GM21381 (cell line): Measurements from ENCODE around the gene MNAT1.
A peak's percentile ranks its signal among the peaks of the same experiment; 100 is the strongest.
"Not testable (repeated sequence)": the region's sequence is repeated elsewhere in the genome, so short reads cannot be mapped to it uniquely, and the experiment has no call there.

ENCODE experiments used
- ATAC-seq: cut with Tn5 transposase; IDR thresholded peaks from one replicate; pipeline ENCODE4 v1.9.1; 2021; ENCODE audit warnings: mild to moderate bottlenecking, moderate library complexity; ENCODE audit not compliant: unreplicated experiment

The MNAT1 gene

GRCh38 chr14:60734465-60735242 is at the start of gene MNAT1:
MNAT1 (plus strand) TSS chr14:60734761; CDS start chr14:60734863, 102 bp downstream.
- peak; percentile 97 for ATAC-seq

- no peak for ATAC-seq
These were observed 47.7 kb upstream of the MNAT1 start for GRCh38 chr14:60686865-60687264.

- no peak for ATAC-seq
These were observed 43.0 kb upstream of the MNAT1 start for GRCh38 chr14:60691383-60692113.

GRCh38 chr14:60695327-60695726 is 39.2 kb upstream of the MNAT1 start:
- ATAC-seq, result no peak

GRCh38 chr14:60700598-60700997 is 34.0 kb upstream of the MNAT1 start:
- ATAC-seq, result no peak

- ATAC-seq, result no peak
These were observed 29.5 kb upstream of the MNAT1 start for GRCh38 chr14:60705100-60705499.

GRCh38 chr14:60707858-60708257 is 26.7 kb upstream of the MNAT1 start:
- no peak for ATAC-seq

GRCh38 chr14:60710494-60710893 is 24.1 kb upstream of the MNAT1 start:
- no peak for ATAC-seq

- no peak for ATAC-seq
These were observed 21.0 kb upstream of the MNAT1 start for GRCh38 chr14:60713513-60713912.

GRCh38 chr14:60720391-60720790 is 14.2 kb upstream of the MNAT1 start:
- no peak for ATAC-seq

- no peak for ATAC-seq
These were observed 13.6 kb upstream of the MNAT1 start for GRCh38 chr14:60720962-60721325.

- no peak for ATAC-seq
These were observed 13.0 kb upstream of the MNAT1 start for GRCh38 chr14:60721326-60722106.

GRCh38 chr14:60722107-60722356 is 12.5 kb upstream of the MNAT1 start:
- ATAC-seq, result no peak

- peak; percentile 41 for ATAC-seq
These were observed 12.0 kb upstream of the MNAT1 start for GRCh38 chr14:60722357-60723115.

GRCh38 chr14:60723116-60723906 is 11.2 kb upstream of the MNAT1 start:
- ATAC-seq, result peak; percentile 39

- ATAC-seq, result peak; percentile 58
These were observed 10.5 kb upstream of the MNAT1 start, which contains the start of gene SIX4 for GRCh38 chr14:60723907-60724618. SIX4 (minus strand) TSS chr14:60724351; CDS start chr14:60724074, 277 bp downstream.

GRCh38 chr14:60731291-60731690 is 3.3 kb upstream of the MNAT1 start:
- not testable (repeated sequence) for ATAC-seq

GRCh38 chr14:60732840-60733483 is 1.6 kb upstream of the MNAT1 start:
- no peak for ATAC-seq

GRCh38 chr14:60735416-60735815 is 855 bp downstream of the MNAT1 start:
- no peak for ATAC-seq
